ENCODE measurements around the gene ZMYM5. TPM values are rescaled to one million over a fixed set of nuclear protein-coding genes. Genes with fewer than 3 reads are reported as not detected.

The ZMYM5 gene
- total and polyA plus RNA-seq, 2 of the 13 experiments (the other 11 are each of a cell fraction or from before 2014, with no cell fraction given): 7.8 to 9.4 TPM

GRCh38 chr13:19863323-19864023 is at the start of gene ZMYM5 (continued):
- TF ChIP-seq ZFP37 (CRISPR knock-in tag; IDR thresholded peaks at IDR 0.05; ENCODE audit: borderline replicate concordance) (no peak), POLR2AphosphoS2 (IDR thresholded peaks at IDR 0.05; ENCODE audit: low read depth, low read length) (no peak), MEF2D (CRISPR knock-in tag; IDR thresholded peaks at IDR 0.05) (no peak), THAP11 (CRISPR knock-in tag; IDR thresholded peaks at IDR 0.05) (peak; percentile 56), ZSCAN20 (CRISPR knock-in tag; IDR thresholded peaks at IDR 0.05; ENCODE audit: borderline replicate concordance) (no peak), HMG20A (CRISPR knock-in tag; IDR thresholded peaks at IDR 0.05; ENCODE audit: borderline replicate concordance) (no peak), ZNF274 (CRISPR knock-in tag; IDR thresholded peaks at IDR 0.05) (no peak), BCL6 (CRISPR knock-in tag; IDR thresholded peaks at IDR 0.05) (peak; percentile 17; the same call in 1 of the 2 replicates), HNRNPH1 (optimal IDR thresholded peaks at IDR 0.05; ENCODE audit: low read depth, low read length) (no peak), HIVEP1 (CRISPR knock-in tag; IDR thresholded peaks at IDR 0.05) (no peak), CHD4 (IDR thresholded peaks at IDR 0.05; ENCODE audit: borderline replicate concordance, low read length) (no peak), RXRB (CRISPR knock-in tag; IDR thresholded peaks at IDR 0.05; ENCODE audit: borderline replicate concordance) (peak; percentile 43; the same call in 1 of the 2 replicates), MIER3 (CRISPR knock-in tag; IDR thresholded peaks at IDR 0.05; ENCODE audit: borderline replicate concordance) (peak; percentile 53; the same call in 1 of the 2 replicates), HOXA9 (CRISPR knock-in tag; IDR thresholded peaks at IDR 0.05; ENCODE audit: borderline replicate concordance) (no peak), ZFP91 (CRISPR knock-in tag; IDR thresholded peaks at IDR 0.05; ENCODE audit: borderline replicate concordance) (peak; percentile 72; the same call in 1 of the 2 replicates), ZNF350 (CRISPR knock-in tag; IDR thresholded peaks at IDR 0.05; ENCODE audit: borderline replicate concordance, low read depth) (no peak; the same call in 1 of the 2 replicates), NFE2L2 (IDR thresholded peaks at IDR 0.05; ENCODE audit: low read length) (no peak), ZNF224 (CRISPR knock-in tag; IDR thresholded peaks at IDR 0.05) (no peak), CREBL2 (CRISPR knock-in tag; IDR thresholded peaks at IDR 0.05; ENCODE audit: borderline replicate concordance) (no peak), EED (CRISPR knock-in tag; IDR thresholded peaks at IDR 0.05) (peak; percentile 11; the same call in 1 of the 2 replicates), E2F5 (CRISPR knock-in tag; conservative IDR thresholded peaks at IDR 0.05) (no peak), POLR2G (IDR thresholded peaks at IDR 0.05; ENCODE audit: low read depth, low read length) (peak; percentile 69), DPF2 (CRISPR knock-in tag; IDR thresholded peaks at IDR 0.05; ENCODE audit: borderline replicate concordance, low read depth) (no peak), U2AF1 (optimal IDR thresholded peaks at IDR 0.05; ENCODE audit: low read depth, low read length) (no peak), ZFP82 (CRISPR knock-in tag; IDR thresholded peaks at IDR 0.05; ENCODE audit: borderline replicate concordance) (no peak)
- TF ChIP-seq, protein P1, sequence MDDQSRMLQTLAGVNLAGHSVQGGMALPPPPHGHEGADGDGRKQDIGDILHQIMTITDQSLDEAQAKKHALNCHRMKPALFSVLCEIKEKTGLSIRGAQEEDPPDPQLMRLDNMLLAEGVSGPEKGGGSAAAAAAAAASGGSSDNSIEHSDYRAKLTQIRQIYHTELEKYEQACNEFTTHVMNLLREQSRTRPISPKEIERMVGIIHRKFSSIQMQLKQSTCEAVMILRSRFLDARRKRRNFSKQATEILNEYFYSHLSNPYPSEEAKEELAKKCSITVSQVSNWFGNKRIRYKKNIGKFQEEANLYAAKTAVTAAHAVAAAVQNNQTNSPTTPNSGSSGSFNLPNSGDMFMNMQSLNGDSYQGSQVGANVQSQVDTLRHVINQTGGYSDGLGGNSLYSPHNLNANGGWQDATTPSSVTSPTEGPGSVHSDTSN (CRISPR knock-in tag; IDR thresholded peaks at IDR 0.05; ENCODE audit: borderline replicate concordance): peak; percentile 96; the same call in 1 of the 2 replicates

All from HepG2 (cell line).